Lower leg skin (tissue), 4 donors: Measurements from ENCODE around the gene SLC39A8. TPM values are rescaled to one million over a fixed set of nuclear protein-coding genes. Genes with fewer than 3 reads are reported as not detected.
"Not testable (repeated sequence)": the region's sequence is repeated elsewhere in the genome, so short reads cannot be mapped to it uniquely, and the experiment has no call there.

Experiments
- DNase-seq, 2 donors: peaks; one replicate each; pipeline ENCODE4 v3.0.0-alpha.2; 2019; ENCODE audit warnings: low spot score in 2 of 2
- H3K4me3 ChIP-seq: fragments of 200-600 bp; sonication (generic); 2 replicates; pipeline ENCODE4 v1.5.1; 2017; ENCODE audit warnings: mild to moderate bottlenecking, low read depth; ENCODE audit not compliant: poor library complexity, severe bottlenecking
- POLR2A ChIP-seq, 2 donors: fragments of 450-650 bp; IDR thresholded peaks; one replicate each; pipeline ENCODE4 v1.6.1; 2016 to 2017; ENCODE audit warnings: antibody characterized with exemption in 2 of 2, mild to moderate bottlenecking in 1 of 2, moderate library complexity in 1 of 2
- WGBS, 2 donors: methylation state at CpG; one replicate each; pipeline ENCODE4 v1.1.5; 2018; 5-methylcytosine and 5-hydroxymethylcytosine counted together
- intact Hi-C: fragments of 100-400 bp; cut with DNase I; formaldehyde crosslinking; loops from one replicate; pipeline ENCODE4 v1.15.0; 2023; ENCODE audit warnings: low total_unique reads
- total RNA-seq, 4 donors: library from RNA; depleted of rRNA; stranded (reverse); fragments of >200 nt; gene quantifications; one replicate each; pipeline ENCODE4 v1.1.0, GENCODE V29; 2016
- TF ChIP-seq, protein P1 (sequence below), 3 donors: fragments of 450-650 bp; IDR thresholded peaks; one replicate each; pipeline ENCODE4 v1.5.1; 2016; ENCODE audit warnings: antibody characterized with exemption in 3 of 3, mild to moderate bottlenecking in 3 of 3, moderate library complexity in 2 of 3

The SLC39A8 gene
- total RNA-seq, 4 donors from 2014 or later, result 11.0 to 34.0 (median 21.8) TPM

- no peak overlapping the region for H3K4me3 ChIP-seq
- TF ChIP-seq, protein P1, sequence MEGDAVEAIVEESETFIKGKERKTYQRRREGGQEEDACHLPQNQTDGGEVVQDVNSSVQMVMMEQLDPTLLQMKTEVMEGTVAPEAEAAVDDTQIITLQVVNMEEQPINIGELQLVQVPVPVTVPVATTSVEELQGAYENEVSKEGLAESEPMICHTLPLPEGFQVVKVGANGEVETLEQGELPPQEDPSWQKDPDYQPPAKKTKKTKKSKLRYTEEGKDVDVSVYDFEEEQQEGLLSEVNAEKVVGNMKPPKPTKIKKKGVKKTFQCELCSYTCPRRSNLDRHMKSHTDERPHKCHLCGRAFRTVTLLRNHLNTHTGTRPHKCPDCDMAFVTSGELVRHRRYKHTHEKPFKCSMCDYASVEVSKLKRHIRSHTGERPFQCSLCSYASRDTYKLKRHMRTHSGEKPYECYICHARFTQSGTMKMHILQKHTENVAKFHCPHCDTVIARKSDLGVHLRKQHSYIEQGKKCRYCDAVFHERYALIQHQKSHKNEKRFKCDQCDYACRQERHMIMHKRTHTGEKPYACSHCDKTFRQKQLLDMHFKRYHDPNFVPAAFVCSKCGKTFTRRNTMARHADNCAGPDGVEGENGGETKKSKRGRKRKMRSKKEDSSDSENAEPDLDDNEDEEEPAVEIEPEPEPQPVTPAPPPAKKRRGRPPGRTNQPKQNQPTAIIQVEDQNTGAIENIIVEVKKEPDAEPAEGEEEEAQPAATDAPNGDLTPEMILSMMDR (IDR thresholded peaks at IDR 0.05), result no peak
- no peak for TF ChIP-seq POLR2A (IDR thresholded peaks at IDR 0.05)
- no peak for DNase-seq
- intact Hi-C loops, result no loop called here
Measured at GRCh38 chr4:102295153-102295862, 50.0 kb downstream of the SLC39A8 start.

DNA sequence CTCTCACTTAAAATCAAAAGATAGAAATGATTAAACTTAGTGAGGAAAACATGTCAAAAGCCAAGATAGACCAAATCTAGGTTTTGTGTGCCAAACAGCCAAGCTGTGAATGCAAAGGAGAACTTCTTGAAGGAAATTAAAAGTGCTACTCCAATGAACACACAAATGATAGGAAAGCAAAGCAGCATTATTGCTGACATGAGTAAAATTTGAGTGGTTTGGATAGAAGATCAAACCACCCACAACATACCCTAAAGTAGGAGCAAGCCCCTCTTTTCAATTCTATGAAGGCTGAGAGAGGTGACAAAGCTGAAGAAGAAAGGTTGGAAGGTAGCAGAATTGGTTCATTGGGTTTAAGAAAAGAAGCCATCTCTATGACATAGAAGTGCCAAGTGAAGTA, 56.8 kb downstream of the SLC39A8 start:
- intact Hi-C loops, result no loop called here
- DNase-seq, result no peak

DNA sequence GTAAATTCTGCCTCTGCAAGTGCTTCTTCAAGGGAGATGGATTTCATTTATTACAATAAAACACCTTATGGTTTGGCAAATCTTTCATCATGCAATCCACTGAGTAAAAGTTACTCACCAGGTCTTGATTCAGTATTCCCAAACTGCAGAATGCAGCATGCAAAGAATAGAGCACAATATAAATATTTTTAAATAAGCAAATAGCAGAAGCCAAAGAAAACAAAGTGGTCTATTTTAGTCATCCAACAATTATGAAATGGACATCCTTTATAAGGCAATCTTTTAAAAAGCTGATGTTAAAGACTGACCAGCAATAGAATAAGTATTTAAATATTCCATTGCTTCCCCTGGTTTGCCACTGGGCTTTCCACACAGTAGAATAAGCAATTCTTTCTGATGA, 59.5 kb downstream of the SLC39A8 start:
- DNase-seq, result no peak

More for the DNA sequence above, 56.8 kb downstream of the SLC39A8 start:
- H3K4me3 ChIP-seq, result no peak overlapping the region
- TF ChIP-seq, protein P1 (IDR thresholded peaks at IDR 0.05), result no peak
- no peak for TF ChIP-seq POLR2A (IDR thresholded peaks at IDR 0.05)

DNA sequence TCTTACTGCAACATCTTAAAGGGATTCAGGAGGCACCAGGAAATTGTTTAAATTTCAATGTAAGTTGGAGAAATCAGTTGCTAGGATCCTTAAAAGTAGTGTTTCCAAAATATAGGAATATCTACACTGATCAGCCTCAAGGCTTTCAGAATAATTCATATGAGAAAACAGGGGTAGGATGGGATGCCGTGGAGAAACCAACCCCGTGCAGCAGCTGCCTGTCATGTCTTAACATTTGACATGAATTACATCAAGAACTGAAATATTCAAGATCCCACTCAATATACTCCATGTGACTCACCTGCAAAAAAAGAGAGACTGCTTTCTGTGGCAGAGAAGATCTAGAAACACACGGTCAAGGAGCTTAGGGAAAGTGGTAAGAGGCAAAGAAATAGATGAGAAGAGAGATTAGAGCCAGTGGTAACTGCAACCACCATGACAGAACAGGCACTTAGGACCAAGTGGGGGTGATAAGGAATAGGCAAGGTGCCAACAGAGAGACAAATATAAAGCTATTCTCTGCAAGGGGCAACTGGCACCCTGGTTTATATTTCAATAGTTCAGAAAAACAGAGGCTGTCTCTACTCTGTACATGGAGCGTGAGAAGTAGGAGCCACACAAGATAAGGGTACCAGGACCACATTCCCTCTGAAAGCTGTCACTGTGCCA, 64.0 kb downstream of the SLC39A8 start:
- TF ChIP-seq POLR2A (IDR thresholded peaks at IDR 0.05), result no peak
- TF ChIP-seq, protein P1 (IDR thresholded peaks at IDR 0.05), result no peak
- WGBS, 2 donors, result 68 to 75% methylated on average over 4 of the region's 4 CpGs
- no peak for DNase-seq
- intact Hi-C loops, result no loop called here
- no peak overlapping the region for H3K4me3 ChIP-seq

More for the DNA sequence above, 59.5 kb downstream of the SLC39A8 start:
- TF ChIP-seq, protein P1 (IDR thresholded peaks at IDR 0.05), result no peak
- no peak for TF ChIP-seq POLR2A (IDR thresholded peaks at IDR 0.05)
- intact Hi-C loops, result no loop called here
- H3K4me3 ChIP-seq, result no peak overlapping the region

- 99 to 100% methylated on average over 8 to 9 of the region's 9 CpGs for WGBS, 2 donors
- intact Hi-C loops, H3K4me3 ChIP-seq, DNase-seq: not testable (repeated sequence)
Measured at GRCh38 chr4:102273317-102273716, 72.0 kb downstream of the SLC39A8 start.

- no peak for DNase-seq
- intact Hi-C loops, result no loop called here
- TF ChIP-seq, protein P1 (IDR thresholded peaks at IDR 0.05), result no peak
- TF ChIP-seq POLR2A (IDR thresholded peaks at IDR 0.05), result no peak
- WGBS, 2 donors, result 91 to 97% methylated on average over 8 of the region's 8 CpGs
- H3K4me3 ChIP-seq, result no peak overlapping the region
Measured at GRCh38 chr4:102272318-102272717, 73.0 kb downstream of the SLC39A8 start.
